Astrocyte (in vitro differentiated cells and primary cell): ENCODE results near the gene SMARCA2.

ENCODE experiments used
- CTCF ChIP-seq: IDR thresholded peaks from 2 replicates; pipeline ENCODE4 v1.5.1; 2011; ENCODE audit warnings: low read depth, mild to moderate bottlenecking, inconsistent platforms, low read length, moderate library complexity; ENCODE audit not compliant: insufficient read depth
- EZH2 ChIP-seq: IDR thresholded peaks from 2 replicates; pipeline ENCODE4 v1.6.1; 2012; ENCODE audit warnings: mild to moderate bottlenecking, low read length, inconsistent platforms; ENCODE audit not compliant: insufficient read depth

GRCh38 chr9:2017331-2018161, 2.4 kb downstream of the SMARCA2 start:
- TF ChIP-seq CTCF (no peak), EZH2 (no peak)
